Adrenal gland (tissue), 5 donors: Measurements from ENCODE around the gene ZNF611.

ENCODE experiments used
- POLR2A ChIP-seq, 2 donors: fragments of 450-650 bp; IDR thresholded peaks; one replicate each; pipeline ENCODE4 v1.6.1; 2017; ENCODE audit warnings: antibody characterized with exemption in 2 of 2, mild to moderate bottlenecking in 2 of 2, moderate library complexity in 1 of 2
- TF ChIP-seq, protein P1 (sequence below), 6 experiments: fragments of 450-650 bp in 4 of 6; fragments of 200-600 bp in 2 of 6; sonication (generic) in 1 of 6; IDR thresholded peaks; 1 replicate in 5 of 6; 2 replicates in 1 of 6; pipeline versions ENCODE4 v1.5.1 to v1.8.0; 2016 to 2021; ENCODE audit warnings: antibody characterized with exemption in 6 of 6, mild to moderate bottlenecking in 2 of 6, moderate library complexity in 1 of 6
- donor health status: DM: no; HTN: no; CAD: no.

DNA sequence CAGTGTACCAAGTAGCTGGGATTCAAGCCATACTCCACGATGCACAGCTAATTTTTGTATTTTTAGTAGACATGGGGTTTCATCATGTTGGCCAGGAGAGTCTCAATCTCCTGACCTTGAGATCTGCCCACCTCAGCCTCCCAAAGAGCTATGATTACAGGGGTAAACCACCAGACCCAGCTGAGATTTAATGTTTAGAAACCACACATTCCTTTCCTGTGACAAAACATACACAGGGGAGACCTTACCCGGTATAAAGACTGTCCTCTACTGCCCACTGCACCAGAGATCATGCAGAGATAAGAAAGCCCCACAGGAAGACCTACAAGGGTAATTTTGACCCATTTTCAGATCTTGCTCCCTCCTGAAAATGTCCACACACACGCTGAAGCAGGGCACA, 73.9 kb downstream of the ZNF611 start:
- TF ChIP-seq, protein P1, sequence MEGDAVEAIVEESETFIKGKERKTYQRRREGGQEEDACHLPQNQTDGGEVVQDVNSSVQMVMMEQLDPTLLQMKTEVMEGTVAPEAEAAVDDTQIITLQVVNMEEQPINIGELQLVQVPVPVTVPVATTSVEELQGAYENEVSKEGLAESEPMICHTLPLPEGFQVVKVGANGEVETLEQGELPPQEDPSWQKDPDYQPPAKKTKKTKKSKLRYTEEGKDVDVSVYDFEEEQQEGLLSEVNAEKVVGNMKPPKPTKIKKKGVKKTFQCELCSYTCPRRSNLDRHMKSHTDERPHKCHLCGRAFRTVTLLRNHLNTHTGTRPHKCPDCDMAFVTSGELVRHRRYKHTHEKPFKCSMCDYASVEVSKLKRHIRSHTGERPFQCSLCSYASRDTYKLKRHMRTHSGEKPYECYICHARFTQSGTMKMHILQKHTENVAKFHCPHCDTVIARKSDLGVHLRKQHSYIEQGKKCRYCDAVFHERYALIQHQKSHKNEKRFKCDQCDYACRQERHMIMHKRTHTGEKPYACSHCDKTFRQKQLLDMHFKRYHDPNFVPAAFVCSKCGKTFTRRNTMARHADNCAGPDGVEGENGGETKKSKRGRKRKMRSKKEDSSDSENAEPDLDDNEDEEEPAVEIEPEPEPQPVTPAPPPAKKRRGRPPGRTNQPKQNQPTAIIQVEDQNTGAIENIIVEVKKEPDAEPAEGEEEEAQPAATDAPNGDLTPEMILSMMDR (IDR thresholded peaks at IDR 0.05) = no peak
- no peak for TF ChIP-seq POLR2A (IDR thresholded peaks at IDR 0.05)
